ENCODE data around the gene TENM4.

GRCh38 chr11:78605296-78605695 lies 835.5 kb downstream of the TENM4 start:
- TF ChIP-seq, protein P1, sequence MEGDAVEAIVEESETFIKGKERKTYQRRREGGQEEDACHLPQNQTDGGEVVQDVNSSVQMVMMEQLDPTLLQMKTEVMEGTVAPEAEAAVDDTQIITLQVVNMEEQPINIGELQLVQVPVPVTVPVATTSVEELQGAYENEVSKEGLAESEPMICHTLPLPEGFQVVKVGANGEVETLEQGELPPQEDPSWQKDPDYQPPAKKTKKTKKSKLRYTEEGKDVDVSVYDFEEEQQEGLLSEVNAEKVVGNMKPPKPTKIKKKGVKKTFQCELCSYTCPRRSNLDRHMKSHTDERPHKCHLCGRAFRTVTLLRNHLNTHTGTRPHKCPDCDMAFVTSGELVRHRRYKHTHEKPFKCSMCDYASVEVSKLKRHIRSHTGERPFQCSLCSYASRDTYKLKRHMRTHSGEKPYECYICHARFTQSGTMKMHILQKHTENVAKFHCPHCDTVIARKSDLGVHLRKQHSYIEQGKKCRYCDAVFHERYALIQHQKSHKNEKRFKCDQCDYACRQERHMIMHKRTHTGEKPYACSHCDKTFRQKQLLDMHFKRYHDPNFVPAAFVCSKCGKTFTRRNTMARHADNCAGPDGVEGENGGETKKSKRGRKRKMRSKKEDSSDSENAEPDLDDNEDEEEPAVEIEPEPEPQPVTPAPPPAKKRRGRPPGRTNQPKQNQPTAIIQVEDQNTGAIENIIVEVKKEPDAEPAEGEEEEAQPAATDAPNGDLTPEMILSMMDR (IDR thresholded peaks at IDR 0.05), result no peak
- no peak for TF ChIP-seq POLR2A (IDR thresholded peaks at IDR 0.05)
